CD1c-positive myeloid dendritic cell (primary cell): Measurements from ENCODE around the gene GALNT4.
A peak's percentile ranks its signal among the peaks of the same experiment; 100 is the strongest.

ENCODE experiments used
- DNase-seq: peaks from one replicate; pipeline ENCODE4 v3.0.0-alpha.2; 2016; ENCODE audit errors: extremely low spot score

GALNT4 gene

GRCh38 chr12:89529738-89530137, 5.1 kb upstream of the GALNT4 start:
- peak; percentile 72 for DNase-seq

- DNase-seq = peak; percentile 51
Observed at GRCh38 chr12:89528434-89528833, 3.8 kb upstream of the GALNT4 start.

- DNase-seq = peak; percentile 69
Observed at GRCh38 chr12:89525824-89526770, 1.5 kb upstream of the GALNT4 start, which contains the start of gene POC1B. Gene POC1B, minus strand, starts transcription at chr12:89526047. Its CDS starts 152 bp downstream, at chr12:89525895.

DNA sequence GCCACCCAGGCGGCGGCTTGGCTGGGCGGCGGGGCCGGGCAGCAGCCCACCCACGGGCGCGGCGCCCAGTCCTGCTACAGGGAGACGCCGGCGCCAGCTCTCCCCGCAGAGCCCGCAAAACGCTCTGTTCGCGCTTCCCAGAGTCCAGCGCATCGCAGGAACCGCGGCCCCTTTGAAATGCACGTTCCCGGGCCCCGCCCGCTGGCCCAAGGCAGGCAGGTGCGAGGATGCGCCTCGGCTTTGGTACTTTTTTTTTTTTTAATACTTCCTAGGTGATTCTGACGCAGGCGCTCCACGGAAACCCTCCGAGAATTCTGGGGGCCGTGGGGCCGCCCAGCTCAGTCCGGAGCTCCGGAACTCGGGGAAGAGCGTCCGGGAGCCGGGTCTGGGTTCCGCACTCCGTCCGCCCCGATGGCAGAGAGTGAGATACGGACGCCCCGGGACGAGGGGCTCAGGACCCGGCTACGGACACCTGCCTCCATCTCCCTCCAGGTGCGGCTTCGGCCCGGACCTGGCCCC, 768 bp upstream of the GALNT4 start:
- peak; percentile 47 for DNase-seq

- DNase-seq = no peak
Observed at GRCh38 chr12:89523843-89524540, 604 bp downstream of the GALNT4 start.

- DNase-seq = no peak
Observed at GRCh38 chr12:89523393-89523792, 1.2 kb downstream of the GALNT4 start.

DNA sequence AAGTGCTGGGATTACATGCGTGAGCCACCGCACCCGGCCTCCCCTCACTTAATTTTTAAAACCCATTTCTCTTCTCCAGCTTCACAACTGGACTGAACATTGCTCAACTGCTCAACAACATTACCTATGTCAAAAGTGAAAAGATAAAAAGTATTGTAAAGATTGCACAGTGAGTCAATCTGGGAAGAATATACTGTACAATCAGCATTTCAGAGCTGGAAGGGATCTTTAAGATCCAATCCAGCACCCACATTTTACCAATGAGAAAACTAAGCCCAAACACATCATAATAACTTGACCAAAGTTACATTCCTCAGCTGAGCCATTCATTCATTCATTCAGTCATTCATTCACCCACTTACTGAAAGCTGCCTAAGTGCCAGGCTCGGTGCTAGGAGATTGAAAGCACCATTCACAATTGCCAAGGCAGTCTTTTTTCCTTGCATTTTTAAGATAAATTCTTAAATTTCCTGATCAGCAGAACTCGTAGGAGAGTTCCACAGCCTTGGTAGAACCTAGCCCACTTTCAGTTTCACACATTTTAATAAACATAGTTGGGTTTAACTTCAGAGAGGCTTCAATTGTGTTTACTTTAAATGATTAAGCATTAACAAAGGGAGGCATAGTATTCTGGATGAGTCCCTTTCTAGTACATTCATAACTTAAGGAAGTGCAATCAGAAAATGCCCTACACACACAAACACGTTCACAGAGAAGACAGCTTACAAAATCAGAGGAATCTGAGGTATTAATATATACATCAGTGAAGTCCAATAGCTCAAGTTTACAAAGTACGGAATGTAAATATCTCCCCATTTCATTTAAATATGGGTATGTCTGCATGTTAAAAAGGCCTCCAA, 3.0 kb downstream of the GALNT4 start:
- DNase-seq = no peak

DNA sequence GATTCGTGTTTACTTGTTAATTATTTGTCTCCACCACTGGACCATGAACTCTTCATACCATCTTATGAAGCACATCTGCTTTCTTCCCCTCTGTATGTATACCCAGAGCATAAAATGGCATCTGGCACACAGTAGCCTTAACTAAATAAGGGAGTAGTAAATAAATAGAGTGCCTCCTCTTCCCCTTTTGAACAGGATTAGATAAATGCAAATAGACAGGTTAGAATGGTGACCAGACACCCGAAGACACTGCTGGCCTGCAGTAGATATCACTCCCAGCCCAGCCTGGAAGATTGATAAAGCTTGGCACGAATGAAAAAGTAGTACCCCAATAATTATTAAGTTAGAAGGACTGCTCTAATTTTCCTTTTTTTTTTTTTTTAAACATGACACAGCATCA, 6.9 kb downstream of the GALNT4 start:
- DNase-seq = no peak

GRCh38 chr12:89516633-89517032, 8.0 kb downstream of the GALNT4 start:
- no peak for DNase-seq

DNA sequence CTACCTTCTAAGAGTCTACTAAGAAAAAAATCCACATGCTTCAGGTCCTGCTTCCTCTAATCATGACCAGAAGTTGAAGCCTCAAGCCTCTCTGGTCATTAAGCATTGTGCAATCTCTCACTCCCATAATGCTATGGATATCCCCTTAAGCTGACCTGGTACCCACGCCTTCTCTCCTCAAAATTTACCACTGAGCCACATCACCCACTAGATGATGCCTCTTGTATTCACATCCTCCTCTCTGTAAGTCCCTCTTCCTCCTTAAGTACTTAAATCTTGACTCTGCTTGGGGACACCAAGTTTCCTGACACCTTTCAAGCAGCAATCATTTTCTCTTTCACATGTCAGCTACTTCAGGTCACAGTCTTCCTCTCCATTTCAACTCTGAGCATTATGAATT, 9.8 kb downstream of the GALNT4 start:
- peak; percentile 21 for DNase-seq

- DNase-seq = no peak
Observed at GRCh38 chr12:89513544-89513943, 11.1 kb downstream of the GALNT4 start.

DNA sequence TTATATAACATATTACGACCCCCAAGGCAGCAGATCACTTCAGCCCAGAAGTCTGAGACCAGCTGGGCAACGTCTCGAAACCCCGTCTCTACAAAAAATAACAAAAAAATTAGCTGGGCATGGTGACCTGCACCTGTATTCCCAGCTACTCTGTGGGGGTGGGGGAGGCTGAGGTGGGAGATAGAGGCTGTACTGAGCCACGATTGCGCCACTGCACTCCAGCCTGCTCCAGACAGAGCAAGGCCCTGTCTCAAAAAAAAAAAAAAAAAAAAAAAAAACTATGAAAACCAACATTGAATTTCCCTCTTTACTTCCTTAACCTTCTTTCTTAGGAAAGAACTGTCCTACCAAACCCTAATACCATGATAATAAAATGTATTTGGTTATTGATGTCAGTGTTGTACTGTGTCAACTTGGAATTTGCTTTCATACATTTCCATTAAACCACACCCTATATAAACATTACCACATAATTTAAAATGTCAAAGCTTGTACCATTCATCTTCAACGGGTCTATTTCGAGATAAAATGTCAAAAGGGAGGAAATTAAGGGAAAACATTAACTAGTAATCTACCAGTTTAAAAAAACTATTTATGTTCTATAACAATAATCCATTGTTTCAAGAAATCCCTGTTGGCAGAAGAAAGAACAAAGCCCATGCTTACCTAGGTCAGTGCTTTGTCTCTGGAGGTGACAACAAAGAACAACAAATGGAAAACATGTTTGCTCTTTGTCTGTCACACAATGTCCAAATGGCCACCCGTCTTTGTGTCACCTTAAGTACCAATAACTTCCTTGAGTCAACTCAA, 17.4 kb downstream of the GALNT4 start:
- no peak for DNase-seq

DNA sequence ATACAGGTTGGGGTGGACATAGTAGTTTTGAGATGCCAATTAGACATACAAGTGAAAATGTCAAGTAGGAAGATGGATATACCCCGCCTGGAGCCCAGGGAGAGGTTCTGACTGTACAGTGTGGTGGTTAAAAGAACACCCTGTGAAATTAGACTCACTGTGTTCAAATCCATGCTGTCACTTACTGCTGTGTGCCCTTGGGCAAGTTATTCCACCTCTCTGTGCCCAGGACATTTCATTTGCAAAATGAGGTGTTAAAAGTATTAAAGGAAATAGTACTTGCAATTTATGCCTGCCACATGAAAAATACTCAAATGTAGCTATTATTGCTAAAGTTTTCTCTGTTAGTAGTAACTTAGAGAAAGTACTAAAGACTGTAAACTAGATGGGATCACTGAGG, 18.5 kb downstream of the GALNT4 start:
- no peak for DNase-seq

DNA sequence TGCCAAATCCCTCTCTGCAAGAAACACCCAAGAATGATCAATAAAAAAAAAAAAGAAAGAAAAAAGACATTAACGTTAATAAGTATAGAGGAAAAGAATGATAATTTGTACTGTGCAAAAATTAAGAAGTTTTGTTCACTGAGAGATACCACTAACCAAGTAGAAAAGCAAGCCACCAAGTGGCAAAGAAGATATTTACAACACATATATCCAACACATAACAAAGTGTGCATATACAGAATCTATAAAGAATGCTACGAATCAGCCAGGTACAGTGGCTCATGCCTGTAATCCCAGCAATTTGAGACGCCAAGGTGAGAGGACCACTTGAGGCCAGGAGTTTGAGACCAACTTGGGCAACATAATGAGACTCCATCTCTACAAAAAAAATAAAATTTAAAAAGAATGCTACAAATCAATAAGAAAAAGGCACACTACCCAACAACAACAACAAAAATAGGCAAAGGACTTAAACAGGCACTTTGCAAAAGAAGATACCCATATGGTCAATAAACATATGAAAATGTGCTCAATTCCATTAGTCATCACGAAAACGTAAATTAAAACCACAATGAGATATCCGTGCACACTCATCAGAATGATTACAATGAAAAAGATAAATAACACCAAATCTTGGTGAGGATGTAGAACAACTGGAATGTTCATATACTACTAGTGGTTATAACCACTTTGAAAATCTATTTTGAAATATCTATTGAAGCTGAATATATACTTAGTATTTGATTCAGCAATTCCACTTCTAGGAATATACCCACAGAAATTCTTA, 19.8 kb downstream of the GALNT4 start:
- DNase-seq = no peak

DNA sequence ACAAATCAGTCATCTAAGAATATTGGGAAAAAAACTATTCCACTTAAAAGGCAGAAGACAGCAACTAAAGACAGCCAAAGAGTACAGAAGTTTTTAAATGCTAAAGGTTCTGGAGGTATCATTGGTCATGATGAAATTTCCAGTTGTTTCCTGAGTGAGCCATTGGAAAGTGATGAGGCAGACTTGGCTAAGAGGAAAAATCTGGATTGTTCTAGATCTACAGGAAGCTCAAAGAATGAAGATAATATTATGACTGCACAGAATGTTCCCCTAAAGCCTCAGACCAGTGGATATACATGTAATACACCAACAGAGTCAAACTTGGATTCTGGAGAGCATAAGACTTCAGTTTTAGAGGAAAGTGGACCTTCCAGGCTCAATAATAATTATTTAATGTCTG, 22.8 kb downstream of the GALNT4 start:
- no peak for DNase-seq

GRCh38 chr12:89499857-89500256, 24.7 kb downstream of the GALNT4 start:
- no peak for DNase-seq

DNA sequence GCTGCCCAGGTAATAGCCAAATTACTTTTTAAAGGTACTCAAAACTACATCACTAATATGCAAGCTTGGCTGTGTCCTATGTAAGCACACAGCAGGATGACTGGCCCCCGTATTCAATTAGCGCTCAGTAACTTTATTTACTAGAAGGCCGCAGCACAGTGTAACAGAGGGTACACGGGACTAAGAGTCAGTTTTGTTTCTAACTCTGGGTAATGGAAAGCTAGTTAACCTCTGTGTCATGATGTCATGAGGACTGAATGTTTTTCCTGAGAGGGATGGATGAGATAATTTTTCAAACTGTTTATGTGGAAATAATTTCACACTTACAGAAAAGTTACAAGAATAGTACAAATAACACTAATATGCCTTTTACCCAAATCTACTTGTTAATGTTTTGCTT, 27.1 kb downstream of the GALNT4 start:
- no peak for DNase-seq

GRCh38 chr12:89497005-89497404, 27.6 kb downstream of the GALNT4 start:
- no peak for DNase-seq

DNA sequence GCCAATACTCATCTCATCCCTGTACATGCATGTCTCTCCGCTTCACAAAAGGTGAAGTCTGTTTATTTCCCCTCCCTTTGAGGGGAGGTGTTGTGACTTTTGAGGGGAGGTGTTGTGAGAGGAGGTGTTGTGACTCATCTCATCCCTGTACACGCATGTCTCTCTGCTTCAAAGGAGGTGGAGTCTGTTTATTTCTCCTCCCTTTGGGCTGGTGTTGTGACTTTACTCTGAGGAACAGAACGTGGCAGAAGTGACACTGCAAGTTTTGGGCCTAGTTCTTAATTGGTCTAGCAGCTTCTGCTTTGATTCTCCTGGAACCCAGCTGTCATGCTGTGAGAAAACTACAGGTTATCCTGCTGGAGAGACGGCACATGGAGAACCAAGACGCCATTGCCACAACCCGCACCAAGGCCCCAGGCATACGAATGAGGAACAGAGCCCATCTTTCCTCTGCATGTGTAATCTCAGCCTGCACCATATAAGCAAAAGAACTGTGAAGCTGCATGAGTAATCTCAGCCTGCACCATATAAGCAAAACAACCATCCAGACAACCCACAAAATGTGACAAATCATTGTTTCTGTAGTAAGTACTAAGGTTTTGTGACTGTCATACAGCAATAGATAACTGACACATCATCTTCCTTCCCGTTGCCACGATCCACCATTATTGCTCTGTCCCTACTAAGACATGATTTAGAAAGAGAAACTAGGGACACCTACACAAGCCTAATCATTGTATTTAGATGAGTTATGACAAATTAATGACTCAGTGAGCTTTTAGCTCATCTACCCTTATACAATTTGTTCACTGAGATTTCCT, 30.0 kb downstream of the GALNT4 start:
- peak; percentile 22 for DNase-seq
